SK-N-MC (cell line): ENCODE data around the gene MCC.

Source experiments
- DNase-seq: peaks from one replicate; pipeline ENCODE4 v3.0.0-alpha.2; 2011; ENCODE audit warnings: low read depth, low spot score
- H3K27ac ChIP-seq: fragments of 200-600 bp; sonication (generic); 2 replicates; pipeline ENCODE4 v1.5.1; 2016; ENCODE audit warnings: mixed run types
- H3K36me3 ChIP-seq: fragments of 200-600 bp; sonication (generic); 2 replicates; pipeline ENCODE4 v1.6.1; 2017; ENCODE audit warnings: antibody characterized with exemption, low read length, mixed read lengths; ENCODE audit not compliant: insufficient read depth
- H3K4me3 ChIP-seq: fragments of 200-600 bp; sonication (generic); 2 replicates; pipeline ENCODE4 v1.5.1; 2016
- H3K9ac ChIP-seq: fragments of 200-600 bp; sonication (generic); 2 replicates; pipeline ENCODE4 v1.8.0; 2017; ENCODE audit warnings: mixed run types, mixed read lengths; ENCODE audit not compliant: insufficient read length
- H3K9me3 ChIP-seq: fragments of 200-600 bp; sonication (generic); 2 replicates; pipeline ENCODE4 v1.6.1; 2017; ENCODE audit warnings: low read depth, mild to moderate bottlenecking, antibody characterized with exemption, low read length, moderate library complexity, mixed read lengths
- EZH2 ChIP-seq: fragments of 200-600 bp; sonication (generic); IDR thresholded peaks from one replicate; pipeline ENCODE4 v1.6.1; 2017; ENCODE audit warnings: antibody characterized with exemption
- FOXP2 ChIP-seq: optimal IDR thresholded peaks from 2 replicates; pipeline ENCODE3; 2011; ENCODE audit warnings: mild to moderate bottlenecking, moderate library complexity; ENCODE audit not compliant: insufficient read depth; ENCODE audit errors: extremely low read length, control extremely low read depth
- POLR2AphosphoS5 ChIP-seq: IDR thresholded peaks from 2 replicates; pipeline ENCODE4 v1.6.1; 2012; ENCODE audit warnings: mild to moderate bottlenecking, low read depth, low read length, borderline replicate concordance

MCC gene

DNA sequence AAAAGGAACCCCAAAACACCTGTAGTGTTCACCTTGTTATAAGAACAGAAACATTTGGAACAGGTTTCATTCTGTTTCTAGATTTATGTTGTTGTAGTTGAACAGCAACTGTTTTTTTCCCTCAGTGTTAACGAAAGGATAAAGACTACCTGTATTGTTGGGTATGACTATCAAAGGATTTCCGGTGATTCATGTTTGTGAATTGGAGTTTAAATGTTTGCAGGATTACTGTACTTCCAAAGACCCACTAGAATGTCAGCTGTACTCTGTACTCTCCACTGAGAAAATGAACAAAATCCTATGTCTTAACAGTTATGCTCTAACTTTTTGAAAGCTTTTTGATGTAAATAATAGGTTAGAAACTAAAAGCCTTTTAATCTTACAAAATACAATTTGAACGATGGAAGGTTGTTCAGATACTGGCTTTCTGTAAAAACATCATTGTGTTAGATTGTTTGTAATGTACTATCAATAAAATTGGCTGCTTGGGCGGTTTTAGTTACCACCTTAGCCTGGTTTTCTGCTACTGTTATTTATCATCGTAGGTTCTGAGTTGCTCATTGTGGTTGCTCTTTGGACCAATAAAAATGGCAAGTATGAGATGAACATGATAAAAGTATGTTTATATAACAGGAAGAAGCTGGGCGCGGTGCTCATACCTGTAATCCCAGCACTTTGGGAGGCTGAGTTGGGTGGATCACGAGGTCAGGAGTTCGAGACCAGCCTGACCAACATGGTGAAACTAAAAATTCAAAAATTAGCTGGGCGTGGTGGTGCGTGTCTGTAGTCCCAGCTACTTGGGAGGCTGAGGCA lies 467.6 kb downstream of the MCC start:
- Histone ChIP-seq H3K27ac (no peak overlapping the region), H3K36me3 (peaks cover 49% of the 10 kb centered on the region), H3K4me3 (no peak overlapping the region), H3K9ac (no peak overlapping the region), H3K9me3 (no peaks in the 10 kb centered on the region)
- DNase-seq = no peak
- TF ChIP-seq EZH2 (no peak), POLR2AphosphoS5 (no peak), FOXP2 (no peak)

DNA sequence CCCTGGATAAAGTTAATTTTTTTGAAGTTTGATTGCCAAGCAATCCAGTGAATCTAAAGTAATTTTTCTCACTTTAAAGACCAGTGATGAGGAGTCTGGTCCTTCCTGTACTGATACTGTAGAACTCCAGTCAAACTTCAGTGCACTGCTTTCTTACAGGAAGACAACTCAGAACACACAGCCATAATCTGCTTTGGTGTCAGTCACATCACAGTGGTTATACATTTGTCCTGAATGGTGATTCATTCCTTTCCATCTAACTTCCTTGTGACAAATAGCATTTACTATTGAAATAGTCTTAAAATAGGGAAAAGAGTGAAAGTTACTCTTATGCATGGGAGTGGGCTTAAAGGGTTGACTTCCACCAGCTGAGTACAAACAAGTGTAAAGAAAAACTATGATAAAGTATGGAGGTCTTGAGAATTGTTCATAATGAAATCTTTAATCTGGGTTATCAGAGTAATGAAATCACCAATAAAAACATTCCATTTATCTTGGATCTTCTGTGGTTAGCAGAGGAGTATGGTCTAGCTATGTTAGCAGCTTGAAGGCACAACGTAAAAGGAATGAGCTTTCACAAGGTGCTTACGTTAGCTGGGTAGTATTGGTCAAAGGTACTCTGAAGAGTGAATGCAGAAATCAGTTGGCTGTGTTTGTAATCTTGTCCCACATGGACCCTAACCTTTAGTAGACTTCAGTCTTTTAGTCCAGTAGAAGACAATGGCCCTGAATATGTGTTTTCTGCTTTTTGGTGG lies 470.2 kb downstream of the MCC start:
- Histone ChIP-seq H3K9me3 (no peaks in the 10 kb centered on the region), H3K4me3 (no peak overlapping the region), H3K9ac (no peak overlapping the region), H3K27ac (no peak overlapping the region), H3K36me3 (peaks cover 61% of the 10 kb centered on the region)
- TF ChIP-seq POLR2AphosphoS5 (no peak), EZH2 (no peak), FOXP2 (no peak)
- no peak for DNase-seq

DNA sequence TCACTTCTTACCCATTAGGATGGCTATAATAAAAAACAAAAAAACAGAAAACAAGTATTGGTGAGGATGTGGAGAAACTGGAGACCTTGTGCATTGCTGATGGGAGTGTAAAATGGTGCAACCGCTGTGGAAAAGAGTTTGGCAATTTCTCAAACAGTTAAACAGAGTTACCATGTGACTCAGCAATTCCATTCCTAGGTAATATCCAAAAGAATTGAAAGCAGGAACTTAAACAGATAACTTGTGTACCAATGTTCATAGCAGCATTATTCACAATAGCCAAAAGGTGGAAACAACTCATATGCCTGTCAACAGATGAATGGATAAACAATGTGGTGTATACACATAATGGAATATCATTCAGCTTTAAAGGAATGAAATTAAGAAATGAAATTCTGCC lies 482.8 kb downstream of the MCC start:
- Histone ChIP-seq H3K36me3 (peaks cover 74% of the 10 kb centered on the region), H3K4me3 (no peak overlapping the region), H3K9ac (no peak overlapping the region), H3K27ac (no peak overlapping the region), H3K9me3 (no peaks in the 10 kb centered on the region)
- DNase-seq = no peak
- TF ChIP-seq EZH2 = no peak
- no peak for TF ChIP-seq FOXP2
- no peak for TF ChIP-seq POLR2AphosphoS5

DNA sequence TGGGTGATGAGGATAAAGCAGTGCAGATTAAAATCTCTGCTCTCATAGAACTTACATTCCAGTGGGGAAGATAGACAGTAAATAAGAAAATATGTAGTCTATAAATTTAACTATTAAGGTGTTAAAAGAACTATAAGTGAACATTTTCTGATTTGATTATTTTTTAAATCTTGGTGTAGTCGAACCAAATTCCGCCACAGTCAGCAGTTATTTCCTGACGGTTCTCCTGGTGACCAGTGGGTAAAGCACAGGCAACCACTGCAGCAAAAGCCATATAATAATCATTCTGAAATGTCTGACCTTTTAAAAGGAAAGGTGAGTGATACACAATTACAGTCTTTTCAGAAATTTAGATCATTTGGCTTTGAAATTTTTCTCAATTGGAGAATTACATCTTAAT lies 484.5 kb downstream of the MCC start:
- H3K9ac ChIP-seq = no peak overlapping the region
- DNase-seq = no peak
- TF ChIP-seq FOXP2 (no peak), POLR2AphosphoS5 (no peak), EZH2 (no peak)
- no peaks in the 10 kb centered on the region for H3K9me3 ChIP-seq
- no peak overlapping the region for H3K27ac ChIP-seq
- H3K4me3 ChIP-seq = no peak overlapping the region
- H3K36me3 ChIP-seq = peaks cover 69% of the 10 kb centered on the region

DNA sequence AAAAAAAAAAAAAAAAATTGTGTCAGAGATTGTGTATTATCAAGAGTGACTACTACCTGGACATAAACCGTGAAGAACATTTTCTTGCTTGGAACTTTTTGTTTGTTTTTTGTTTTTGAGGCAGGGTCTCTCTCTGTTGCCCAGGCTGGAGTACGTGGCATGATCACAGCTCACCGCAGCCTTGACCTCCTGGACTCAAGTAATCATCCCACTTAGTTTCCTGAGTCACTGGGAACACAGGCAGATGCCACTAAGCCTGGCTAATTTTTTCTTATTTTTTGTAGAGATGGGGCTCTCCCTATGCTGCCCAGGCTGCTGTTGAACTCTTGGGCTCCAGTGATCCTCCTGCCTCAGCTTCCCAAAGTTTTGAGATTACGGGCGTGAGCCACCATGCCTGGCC lies 485.8 kb downstream of the MCC start:
- TF ChIP-seq POLR2AphosphoS5 (no peak), EZH2 (no peak), FOXP2 (no peak)
- peaks cover 66% of the 10 kb centered on the region for H3K36me3 ChIP-seq
- H3K9me3 ChIP-seq = no peaks in the 10 kb centered on the region
- H3K9ac ChIP-seq = no peak overlapping the region
- H3K27ac ChIP-seq = no peak overlapping the region
- no peak for DNase-seq
- H3K4me3 ChIP-seq = no peak overlapping the region

DNA sequence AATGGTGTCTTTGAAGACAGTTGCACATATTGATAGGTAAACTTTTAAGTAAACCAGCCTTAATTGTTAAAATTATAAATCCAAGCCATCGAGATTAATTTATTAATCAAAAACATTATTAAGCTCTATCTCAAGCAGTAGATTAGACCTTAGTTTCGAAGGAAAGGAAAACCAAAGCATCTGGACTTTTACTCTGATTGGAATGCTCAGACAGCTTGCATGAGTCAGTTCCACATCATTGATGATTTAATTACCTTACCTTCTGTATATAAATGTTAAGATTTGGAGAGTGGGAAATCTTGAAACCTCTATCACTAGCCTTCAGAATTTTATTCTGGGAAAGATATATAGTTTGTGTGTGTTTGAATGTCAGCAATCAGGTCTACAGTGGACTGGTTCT lies 487.8 kb downstream of the MCC start:
- H3K27ac ChIP-seq = no peak overlapping the region
- TF ChIP-seq EZH2 = no peak
- TF ChIP-seq POLR2AphosphoS5 = no peak
- TF ChIP-seq FOXP2 = no peak
- no peak for DNase-seq
- peaks cover 66% of the 10 kb centered on the region for H3K36me3 ChIP-seq
- no peaks in the 10 kb centered on the region for H3K9me3 ChIP-seq
- no peak overlapping the region for H3K9ac ChIP-seq
- no peak overlapping the region for H3K4me3 ChIP-seq

- Histone ChIP-seq H3K9ac (no peak overlapping the region), H3K36me3 (peaks cover 50% of the 10 kb centered on the region), H3K4me3 (no peak overlapping the region), H3K27ac (no peak overlapping the region), H3K9me3 (no peaks in the 10 kb centered on the region)
- TF ChIP-seq FOXP2 (no peak), POLR2AphosphoS5 (no peak), EZH2 (no peak)
- no peak for DNase-seq
Observed at GRCh38 chr5:112998296-112998695, 490.0 kb downstream of the MCC start.

- H3K27ac ChIP-seq = no peak overlapping the region
Observed at GRCh38 chr5:112996830-112997374, 491.4 kb downstream of the MCC start.

More at GRCh38 chr5:112996830-112997374, 491.4 kb downstream of the MCC start:
- peaks cover 45% of the 10 kb centered on the region for H3K36me3 ChIP-seq
- no peaks in the 10 kb centered on the region for H3K9me3 ChIP-seq
- no peak for DNase-seq
- no peak for TF ChIP-seq POLR2AphosphoS5
- no peak for TF ChIP-seq FOXP2
- TF ChIP-seq EZH2 = no peak
- H3K9ac ChIP-seq = no peak overlapping the region
- no peak overlapping the region for H3K4me3 ChIP-seq
